Prostate gland (tissue), 2 donors: ENCODE data around the gene SEPTIN14. TPM values are rescaled to one million over a fixed set of nuclear protein-coding genes. Genes with fewer than 3 reads are reported as not detected.
A peak's percentile ranks its signal among the peaks of the same experiment; 100 is the strongest.

Source experiments
- DNase-seq: peaks from one replicate; pipeline ENCODE4 v3.0.0-alpha.2; 2019; ENCODE audit warnings: low spot score
- H3K27ac ChIP-seq, 2 donors: fragments of 200-600 bp; sonication (generic); 2 replicates each; pipeline ENCODE4 v1.5.1; 2017 to 2019
- H3K27me3 ChIP-seq: fragments of 200-600 bp; sonication (generic); replicated peaks from 2 replicates; pipeline ENCODE4 v1.5.1; 2019; ENCODE audit not compliant: insufficient read depth
- H3K36me3 ChIP-seq, 2 donors: fragments of 200-600 bp; sonication (generic); 1 replicate in 1 of 2; 2 replicates in 1 of 2; pipeline versions ENCODE4 v1.5.1 to v1.8.1; 2017 to 2019
- H3K4me1 ChIP-seq: fragments of 200-600 bp; sonication (generic); replicated peaks from 2 replicates; pipeline ENCODE4 v1.5.1; 2019
- H3K4me3 ChIP-seq, 2 donors: fragments of 200-600 bp; sonication (generic); 2 replicates each; pipeline ENCODE4 v1.5.1; 2017 to 2019
- H3K9me3 ChIP-seq: fragments of 200-600 bp; sonication (generic); 2 replicates; pipeline ENCODE4 v1.5.1; 2017
- POLR2A ChIP-seq: fragments of 450-650 bp; IDR thresholded peaks from one replicate; pipeline ENCODE4 v1.6.1; 2016; ENCODE audit warnings: antibody characterized with exemption, mild to moderate bottlenecking
- POLR2AphosphoS5 ChIP-seq: sonication (generic); formaldehyde crosslinking; IDR thresholded peaks from one replicate; pipeline ENCODE4 v1.6.1; 2017; ENCODE audit warnings: antibody characterized with exemption
- WGBS: methylation state at CpG from one replicate; pipeline ENCODE4 v1.1.5; 2018; 5-methylcytosine and 5-hydroxymethylcytosine counted together
- intact Hi-C: fragments of 100-400 bp; cut with DNase I; formaldehyde crosslinking; loops from one replicate; pipeline ENCODE4 v1.14.2; 2022
- total RNA-seq, 2 donors: library from RNA; depleted of rRNA; stranded (reverse); fragments of >200 nt; gene quantifications; one replicate each; pipeline ENCODE4 v1.1.0, GENCODE V29; 2016
- TF ChIP-seq, protein P1 (sequence below), 4 experiments: fragments of 200-600 bp in 2 of 4; fragments of 450-650 bp in 2 of 4; sonication (generic) in 2 of 4; IDR thresholded peaks; 1 replicate in 3 of 4; 2 replicates in 1 of 4; pipeline ENCODE4 v1.5.1; 2016 to 2019; ENCODE audit warnings: antibody characterized with exemption in 4 of 4, mild to moderate bottlenecking in 2 of 4, moderate library complexity in 2 of 4

Gene SEPTIN14
- total RNA-seq, 2 donors from 2014 or later: 26.2 TPM; not detected in 1

DNA sequence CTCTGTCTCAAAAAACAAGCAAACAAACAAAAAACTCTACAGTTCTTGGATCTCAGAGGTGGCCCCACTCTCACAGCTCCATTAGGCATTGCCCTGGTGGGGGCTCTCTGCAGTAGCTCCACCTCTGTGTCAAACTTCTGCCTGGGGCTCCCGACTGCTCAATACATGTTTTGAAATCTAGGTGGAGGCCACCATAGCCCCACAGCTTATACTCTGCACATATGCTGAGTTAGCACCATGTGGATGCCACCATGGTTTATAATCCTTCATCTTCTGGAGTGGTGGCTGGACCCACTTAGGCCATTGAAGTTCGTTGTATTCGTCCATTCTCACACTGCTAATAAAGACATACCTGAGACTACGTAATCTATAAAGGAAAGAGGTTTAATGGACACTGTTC, 78.4 kb downstream of the SEPTIN14 start:
- 86% methylated on average over 4 of the region's 4 CpGs for WGBS
- Histone ChIP-seq H3K4me1 (no peaks in the 10 kb centered on the region), H3K36me3 (no peaks in the 10 kb centered on the region), H3K27ac (no peak overlapping the region), H3K9me3 (no peaks in the 10 kb centered on the region), H3K4me3 (no peak overlapping the region), H3K27me3 (no peaks in the 10 kb centered on the region)
- DNase-seq: no peak
- TF ChIP-seq, protein P1, sequence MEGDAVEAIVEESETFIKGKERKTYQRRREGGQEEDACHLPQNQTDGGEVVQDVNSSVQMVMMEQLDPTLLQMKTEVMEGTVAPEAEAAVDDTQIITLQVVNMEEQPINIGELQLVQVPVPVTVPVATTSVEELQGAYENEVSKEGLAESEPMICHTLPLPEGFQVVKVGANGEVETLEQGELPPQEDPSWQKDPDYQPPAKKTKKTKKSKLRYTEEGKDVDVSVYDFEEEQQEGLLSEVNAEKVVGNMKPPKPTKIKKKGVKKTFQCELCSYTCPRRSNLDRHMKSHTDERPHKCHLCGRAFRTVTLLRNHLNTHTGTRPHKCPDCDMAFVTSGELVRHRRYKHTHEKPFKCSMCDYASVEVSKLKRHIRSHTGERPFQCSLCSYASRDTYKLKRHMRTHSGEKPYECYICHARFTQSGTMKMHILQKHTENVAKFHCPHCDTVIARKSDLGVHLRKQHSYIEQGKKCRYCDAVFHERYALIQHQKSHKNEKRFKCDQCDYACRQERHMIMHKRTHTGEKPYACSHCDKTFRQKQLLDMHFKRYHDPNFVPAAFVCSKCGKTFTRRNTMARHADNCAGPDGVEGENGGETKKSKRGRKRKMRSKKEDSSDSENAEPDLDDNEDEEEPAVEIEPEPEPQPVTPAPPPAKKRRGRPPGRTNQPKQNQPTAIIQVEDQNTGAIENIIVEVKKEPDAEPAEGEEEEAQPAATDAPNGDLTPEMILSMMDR (IDR thresholded peaks at IDR 0.05): no peak
- TF ChIP-seq POLR2AphosphoS5: no peak
- TF ChIP-seq POLR2A: no peak
- intact Hi-C loops: no loop called here

DNA sequence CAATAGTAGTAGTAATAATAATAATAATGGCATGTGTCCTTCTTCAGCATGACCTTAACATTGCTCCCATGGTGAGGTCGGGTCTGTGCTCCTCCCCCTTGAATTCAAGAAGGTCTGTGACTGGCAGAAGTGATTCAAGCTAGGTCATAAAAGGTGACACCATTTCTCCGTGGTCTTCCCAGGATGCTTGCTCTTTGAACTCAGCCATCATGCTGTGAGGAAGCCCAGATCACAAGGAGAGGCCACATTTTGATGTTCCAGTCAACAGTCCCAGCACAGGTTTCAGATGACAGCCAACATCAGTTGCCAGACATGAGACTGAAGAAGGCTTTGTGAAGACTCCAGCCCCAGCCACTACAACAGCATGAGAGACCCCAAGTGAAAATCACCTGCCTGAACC, 83.9 kb downstream of the SEPTIN14 start:
- TF ChIP-seq POLR2AphosphoS5 (no peak), POLR2A (no peak)
- TF ChIP-seq, protein P1 (IDR thresholded peaks at IDR 0.05): no peak
- 44% methylated on average over 2 of the region's 2 CpGs for WGBS
- no peak overlapping the region for H3K27ac ChIP-seq
- H3K4me3 ChIP-seq: no peak overlapping the region
- H3K9me3 ChIP-seq: no peaks in the 10 kb centered on the region
- H3K4me1 ChIP-seq: no peaks in the 10 kb centered on the region
- no peaks in the 10 kb centered on the region for H3K27me3 ChIP-seq
- no peak for DNase-seq
- no peaks in the 10 kb centered on the region for H3K36me3 ChIP-seq
- intact Hi-C loops: no loop called here

DNA sequence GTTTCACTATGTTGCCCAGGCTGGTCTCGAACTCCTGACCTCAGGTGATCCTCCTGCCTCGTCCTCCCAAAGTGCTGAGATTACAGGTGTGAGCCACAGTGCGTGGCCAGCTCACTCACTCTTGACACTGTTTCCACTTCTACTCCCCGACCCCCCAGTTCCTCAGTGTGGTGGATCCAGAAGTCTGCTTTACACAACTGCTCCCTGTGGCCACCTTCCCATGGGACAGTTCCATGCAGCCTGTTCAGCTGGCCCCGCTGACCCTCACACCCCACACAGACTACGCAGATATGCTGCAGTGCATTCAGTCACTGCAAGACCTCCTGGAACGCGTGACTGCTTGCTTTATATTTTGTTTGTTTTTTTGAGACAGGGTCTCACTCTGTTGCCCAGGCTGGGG, 86.4 kb downstream of the SEPTIN14 start:
- TF ChIP-seq POLR2A: no peak
- TF ChIP-seq POLR2AphosphoS5: no peak
- TF ChIP-seq, protein P1 (IDR thresholded peaks at IDR 0.05): no peak
- 94% methylated on average over 8 of the region's 8 CpGs for WGBS
- intact Hi-C loops: no loop called here
- no peaks in the 10 kb centered on the region for H3K9me3 ChIP-seq
- H3K4me1 ChIP-seq: no peaks in the 10 kb centered on the region
- no peak overlapping the region for H3K4me3 ChIP-seq
- H3K36me3 ChIP-seq: no peaks in the 10 kb centered on the region
- no peak for DNase-seq
- no peaks in the 10 kb centered on the region for H3K27me3 ChIP-seq
- no peak overlapping the region for H3K27ac ChIP-seq

DNA sequence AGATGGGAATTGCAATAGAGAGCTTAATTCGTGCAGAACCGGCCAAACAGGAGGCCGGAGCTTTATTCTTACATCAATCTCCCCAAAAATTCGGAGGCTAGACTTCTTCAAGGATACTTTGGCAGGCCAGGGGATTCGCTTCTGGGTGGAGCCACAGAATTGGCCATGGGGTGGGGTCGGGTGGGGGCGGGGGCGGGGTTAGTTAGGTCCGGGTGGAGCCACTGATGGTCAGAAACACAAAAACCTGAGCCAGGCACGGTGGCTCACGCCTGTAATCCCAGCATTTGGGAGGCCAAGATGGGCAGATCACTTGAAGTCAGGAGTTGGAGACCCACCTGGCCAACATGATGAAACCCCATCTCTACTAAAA, 87.5 kb downstream of the SEPTIN14 start:
- Histone ChIP-seq H3K4me1 (no peaks in the 10 kb centered on the region), H3K36me3 (no peaks in the 10 kb centered on the region), H3K27me3 (no peaks in the 10 kb centered on the region), H3K4me3 (no peak overlapping the region), H3K9me3 (no peaks in the 10 kb centered on the region), H3K27ac (peak overlapping the region in 1 of 2 donors; percentile 67)
- TF ChIP-seq, protein P1 (IDR thresholded peaks at IDR 0.05): no peak
- TF ChIP-seq POLR2A (no peak), POLR2AphosphoS5 (no peak)
- WGBS: 33% methylated on average over 11 of the region's 11 CpGs
- no peak for DNase-seq
- intact Hi-C loops: no loop called here

DNA sequence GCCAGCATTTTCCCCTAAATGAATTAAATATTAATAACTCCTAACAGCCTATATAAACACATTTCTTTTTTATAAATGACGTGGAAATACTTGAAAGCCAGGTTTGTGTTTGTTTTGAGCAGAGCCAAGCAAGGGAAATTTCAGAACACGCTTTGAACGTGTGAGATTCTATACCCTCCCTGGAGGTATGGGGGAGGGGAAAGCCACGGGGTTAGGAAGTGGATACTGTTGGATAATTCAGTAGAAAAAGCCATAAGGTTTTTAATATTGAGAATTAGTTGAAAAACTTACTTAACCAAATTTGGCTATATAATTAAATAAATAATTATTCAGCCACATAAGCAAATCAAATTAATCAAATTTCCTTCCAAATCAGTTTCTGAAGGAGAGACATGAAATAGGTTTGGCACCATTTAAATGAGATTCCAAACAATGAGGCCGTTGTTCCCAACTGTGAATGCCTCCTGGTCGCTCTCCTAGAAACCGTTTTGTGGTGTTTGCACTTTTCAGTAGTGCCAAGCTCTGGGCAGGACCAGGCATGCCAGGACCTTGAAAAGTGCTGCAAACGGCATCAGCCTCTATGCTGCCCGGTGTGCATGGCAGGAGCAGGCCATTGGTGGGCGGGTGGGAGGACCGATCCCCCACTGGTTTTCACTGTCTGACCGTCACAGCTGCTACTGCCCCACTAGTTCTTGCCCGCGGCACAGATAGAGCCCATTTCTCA, 88.1 kb downstream of the SEPTIN14 start:
- Histone ChIP-seq H3K27ac (peak overlapping the region; percentile 13 to 67), H3K36me3 (no peaks in the 10 kb centered on the region), H3K4me1 (no peaks in the 10 kb centered on the region), H3K27me3 (no peaks in the 10 kb centered on the region), H3K4me3 (no peak overlapping the region), H3K9me3 (no peaks in the 10 kb centered on the region)
- intact Hi-C loops: no loop called here
- WGBS: 27% methylated on average over 14 of the region's 14 CpGs
- peak; percentile 65 for DNase-seq
- TF ChIP-seq POLR2A (no peak), POLR2AphosphoS5 (peak; percentile 42)
